Measurements from ENCODE around the gene IGF1R.
"Not testable (repeated sequence)": the region's sequence is repeated elsewhere in the genome, so short reads cannot be mapped to it uniquely, and the experiment has no call there.

Gene IGF1R

DNA sequence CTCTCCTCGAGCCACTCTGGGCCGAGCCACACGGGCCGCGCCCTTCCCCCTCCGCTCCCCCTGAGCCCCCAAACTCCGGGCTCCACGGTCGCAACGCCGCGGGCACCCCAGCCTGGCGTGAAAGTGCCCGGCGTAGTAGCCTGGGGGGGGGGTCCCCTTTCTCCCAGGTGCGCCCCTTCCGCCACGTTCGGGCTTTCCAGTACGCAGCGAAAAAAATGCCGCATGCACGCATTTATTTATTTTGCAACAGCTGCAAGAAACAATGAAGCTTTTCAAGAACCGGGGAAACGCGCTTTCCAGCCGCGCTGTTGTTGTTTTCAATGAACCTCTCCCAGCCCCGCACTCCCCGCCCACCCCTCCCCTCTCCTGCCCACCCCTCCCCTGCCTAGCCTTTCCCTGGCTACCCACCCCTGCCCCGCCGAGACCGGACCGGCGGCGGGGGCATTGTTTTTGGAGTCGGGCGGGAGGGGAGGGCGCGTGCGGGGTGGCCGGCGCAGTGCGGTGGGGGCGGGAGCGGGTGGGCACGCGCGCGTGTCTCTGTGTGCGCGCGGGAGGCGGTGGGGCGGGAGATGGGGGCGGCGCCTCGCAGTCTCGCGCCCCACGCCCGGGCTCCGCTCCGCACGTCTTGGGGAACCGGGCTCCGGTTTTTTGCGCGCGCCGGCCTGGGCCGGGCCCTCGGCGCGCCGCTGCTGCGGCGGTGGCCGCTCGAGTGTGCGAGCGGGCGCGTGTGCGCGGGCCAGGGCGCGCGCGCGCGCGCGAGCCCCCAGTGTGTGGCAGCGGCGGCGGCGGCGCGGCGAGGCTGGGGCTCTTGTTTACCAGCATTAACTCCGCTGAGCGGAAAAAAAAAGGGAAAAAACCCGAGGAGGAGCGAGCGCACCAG is at the start of gene IGF1R:
IGF1R (plus strand) TSS at position 766 of the 880 bp plus-strand sequence. CDS start 1,043 bp downstream, outside the sequence.
- DNase-seq, result peak; percentile 70

DNA sequence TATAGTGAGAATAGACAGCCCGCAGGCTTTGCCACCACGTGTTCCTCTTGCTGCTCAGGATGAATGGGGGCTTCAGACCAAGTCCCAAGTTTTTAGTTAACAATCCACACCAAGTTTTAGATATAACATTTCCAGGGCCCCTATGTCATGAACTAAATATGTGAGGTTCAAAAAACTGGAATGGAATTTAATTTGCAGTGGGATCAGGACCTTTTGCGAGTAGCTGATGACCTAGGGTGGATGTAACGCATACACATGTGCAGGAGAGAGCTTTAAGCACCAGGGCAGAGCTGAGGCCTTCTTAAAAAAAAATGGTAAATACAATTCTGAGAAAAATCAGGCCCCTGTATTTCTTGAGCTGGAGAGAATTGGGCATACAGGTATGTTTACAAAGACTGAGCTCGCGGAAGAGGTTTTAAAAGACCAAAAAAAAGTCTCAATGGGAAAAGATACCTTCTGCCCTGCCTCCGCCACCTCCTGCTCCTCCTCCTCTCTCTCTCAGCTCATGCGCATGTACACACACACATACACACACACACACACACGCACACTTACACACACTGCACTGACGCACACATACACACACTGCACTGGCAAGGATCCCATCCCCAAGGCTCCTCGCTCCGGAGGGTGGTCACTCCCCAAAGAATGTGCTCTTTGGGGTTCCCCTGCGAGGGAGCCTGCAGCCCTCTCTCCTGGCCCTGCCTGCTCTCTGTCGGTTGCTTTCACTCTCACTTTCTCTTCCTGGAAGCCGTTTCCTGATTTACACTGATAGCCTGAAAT is 48.2 kb upstream of the IGF1R start:
- DNase-seq, result no peak

DNA sequence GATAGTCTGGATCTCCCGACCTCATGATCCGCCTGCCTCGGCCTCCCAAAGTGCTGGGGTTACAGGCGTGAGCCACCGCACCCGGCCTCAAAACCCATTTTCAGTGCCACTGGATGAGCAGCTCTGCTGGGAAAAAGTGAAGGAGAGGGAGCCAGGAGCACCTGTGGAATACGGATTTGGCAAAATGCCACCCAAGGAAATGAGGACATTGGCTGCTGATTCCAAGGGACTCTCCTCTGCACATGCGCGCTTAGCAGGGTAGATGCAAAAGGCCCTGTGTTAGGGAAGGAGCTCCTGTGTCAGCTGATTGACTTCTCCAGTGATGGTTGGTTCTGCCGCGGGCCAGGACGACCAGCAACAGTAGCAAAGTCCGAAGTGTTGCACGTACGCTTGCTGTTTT is 43.4 kb upstream of the IGF1R start:
- no peak for DNase-seq

DNA sequence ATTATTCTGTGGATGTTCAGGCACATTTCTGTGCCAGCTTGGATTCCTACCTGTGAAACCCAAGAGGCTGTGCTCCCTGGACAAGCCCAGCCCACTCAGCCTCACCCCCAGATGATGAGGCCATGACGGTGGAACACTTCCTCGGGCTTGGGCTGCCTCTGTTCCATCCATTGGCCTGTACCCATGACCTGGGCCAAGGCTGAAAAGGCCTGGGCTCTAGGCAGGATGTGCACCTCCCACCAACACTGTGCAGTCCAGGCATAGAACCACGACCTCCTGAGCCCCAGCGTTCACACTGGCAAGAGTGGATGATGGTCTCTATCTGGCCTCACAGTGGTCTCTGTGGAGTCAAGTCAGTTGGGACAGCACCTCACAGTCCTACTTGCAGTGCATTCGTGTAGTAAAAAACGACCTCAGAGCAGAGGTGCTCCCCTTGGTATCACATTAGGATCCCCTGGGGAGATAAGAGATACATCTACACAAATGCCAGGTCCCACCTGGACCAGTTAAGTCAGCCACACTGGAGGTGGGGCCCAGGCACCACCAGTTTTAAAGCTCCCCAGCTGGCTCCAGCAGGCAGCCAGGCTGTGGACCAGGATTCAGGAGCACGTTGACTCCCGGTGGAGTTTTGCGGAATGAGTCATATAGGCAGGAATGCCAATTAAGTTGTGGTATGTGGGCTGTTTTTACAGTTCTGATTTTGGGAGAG is 39.0 kb upstream of the IGF1R start:
- DNase-seq, result no peak

DNA sequence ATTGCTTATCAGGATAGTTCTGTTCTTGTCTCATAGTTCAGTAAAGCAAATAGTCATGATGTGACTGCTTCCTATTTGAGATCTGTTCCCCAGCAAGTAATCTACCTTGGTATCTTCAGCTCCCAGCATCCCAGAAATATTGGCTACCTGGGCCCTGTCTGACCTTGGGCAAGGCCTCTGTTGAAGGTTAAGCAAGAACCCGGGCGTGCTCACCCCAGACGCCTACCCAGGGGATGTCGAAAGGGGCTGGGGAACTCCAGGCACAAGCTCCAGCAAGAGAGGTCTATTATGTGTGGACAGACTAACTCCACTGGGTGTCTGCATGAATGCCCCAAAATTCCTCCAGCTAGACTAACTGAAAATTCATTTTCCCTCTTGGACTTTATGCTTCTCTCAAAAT is 37.3 kb upstream of the IGF1R start:
- DNase-seq, result no peak

DNA sequence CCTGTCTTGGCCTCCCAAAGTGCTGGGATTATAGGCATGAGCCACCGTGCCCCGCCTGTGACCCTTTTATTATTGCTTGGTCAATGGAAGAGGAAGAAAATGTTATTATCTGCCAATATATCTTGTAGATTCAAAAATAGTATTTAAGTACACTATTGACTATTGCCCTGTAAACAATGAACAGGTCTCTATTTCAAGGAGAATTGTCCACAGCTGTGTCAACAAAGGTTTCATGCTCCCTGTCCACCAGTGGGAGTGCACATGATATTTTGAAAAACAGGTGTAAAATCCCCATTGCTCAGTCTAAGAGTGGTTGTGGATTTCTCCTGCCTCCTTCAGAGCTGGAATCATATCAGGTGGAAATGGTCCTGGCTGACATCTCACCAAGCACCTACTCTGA is 36.5 kb upstream of the IGF1R start:
- no peak for DNase-seq

DNA sequence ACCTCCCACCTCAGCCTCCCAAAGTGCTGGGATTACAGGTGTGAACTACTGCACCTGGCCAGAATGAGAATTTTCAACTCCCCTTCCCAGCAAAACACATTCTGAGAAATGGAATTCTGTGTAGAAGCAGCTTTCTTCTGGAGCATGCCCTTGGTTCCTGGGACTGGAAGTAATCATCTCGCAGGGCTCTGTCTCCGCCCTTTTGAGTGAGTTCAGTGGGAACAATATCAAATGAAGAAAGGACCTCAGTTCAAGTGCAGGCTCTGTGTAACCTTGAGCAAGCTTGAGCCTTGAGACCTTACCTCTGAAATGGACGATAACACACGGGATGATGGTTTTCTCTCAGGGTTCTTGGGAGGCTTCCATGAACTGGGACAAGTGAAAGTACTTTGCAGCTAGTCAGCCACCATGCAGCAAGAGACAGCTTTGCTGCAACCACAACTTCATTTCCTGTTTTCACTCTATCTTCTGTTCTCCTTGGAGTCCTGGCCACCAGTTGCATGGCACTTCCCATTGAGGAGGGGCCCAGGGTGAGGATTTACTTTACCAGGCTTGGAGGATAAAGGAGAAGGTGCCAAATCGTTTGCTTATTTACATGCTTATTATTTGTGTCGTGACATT is 35.7 kb upstream of the IGF1R start:
- no peak for DNase-seq

DNA sequence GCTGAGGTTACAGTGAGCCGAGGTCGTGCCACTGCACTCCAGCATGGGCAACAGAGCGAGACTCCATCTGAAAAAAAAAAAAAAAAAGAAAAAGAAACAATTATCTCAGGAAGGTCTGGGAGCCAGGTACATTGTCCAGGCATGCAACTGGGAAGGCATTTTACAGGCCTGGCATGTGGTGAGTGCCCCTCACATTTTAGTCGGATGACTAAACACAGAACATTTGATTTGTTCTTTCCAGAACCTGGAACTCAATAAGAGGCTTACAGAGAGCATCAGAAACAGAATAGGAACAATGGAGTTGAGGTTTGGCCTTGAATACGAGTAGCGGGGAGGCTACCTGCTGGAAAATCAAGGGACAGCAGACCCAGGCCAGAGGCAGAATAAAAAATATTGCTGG is 33.7 kb upstream of the IGF1R start:
- DNase-seq, result no peak

DNA sequence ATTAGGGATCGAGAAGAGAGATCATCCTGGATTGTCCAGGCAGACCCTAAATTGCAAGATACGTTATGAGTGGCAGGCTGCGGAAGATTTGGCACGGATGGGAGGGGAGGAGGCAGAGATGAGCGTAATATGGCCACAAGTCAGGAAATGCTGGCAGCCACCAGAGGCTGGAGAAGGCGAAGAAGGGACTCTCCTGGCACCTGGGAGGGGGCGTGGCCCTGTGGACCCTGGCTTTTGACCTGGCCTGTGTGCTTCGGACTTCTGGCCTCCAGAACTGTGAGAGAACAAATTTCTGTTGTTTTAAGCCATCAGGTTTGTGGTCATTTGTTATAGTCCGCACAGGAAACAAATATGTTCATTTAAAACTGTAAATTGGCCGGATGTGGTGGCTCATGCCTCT is 31.9 kb upstream of the IGF1R start:
- DNase-seq, result no peak

DNA sequence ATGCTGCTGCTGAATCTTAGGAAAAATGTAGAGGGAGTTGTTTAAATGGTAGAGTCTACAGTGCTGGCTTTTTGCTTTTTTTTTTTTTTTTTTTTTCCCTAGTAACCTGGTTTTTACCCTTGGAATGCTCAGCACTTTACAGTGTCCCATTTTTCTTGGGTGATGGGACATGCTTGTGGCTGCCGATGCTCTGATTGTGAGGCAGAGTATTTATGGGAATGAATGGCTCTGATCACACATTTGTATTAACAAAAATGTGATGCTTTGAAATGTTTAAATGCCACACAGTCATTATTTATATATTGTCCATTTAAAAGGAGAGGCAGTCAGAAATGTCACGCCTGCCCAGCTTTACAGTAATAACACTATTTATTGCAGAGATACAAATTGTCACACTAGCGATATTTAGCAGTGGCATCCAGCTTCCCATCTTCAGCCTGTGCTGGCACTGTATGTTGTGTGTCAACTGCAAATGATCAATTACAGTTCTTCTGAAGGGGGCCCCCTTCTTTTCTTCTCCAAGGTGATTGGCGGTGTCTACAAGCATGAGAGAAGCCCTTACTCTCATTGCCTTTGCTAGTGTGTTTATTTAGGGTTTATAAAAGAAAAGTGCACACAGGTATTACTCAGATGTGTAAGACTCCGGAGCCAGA is 30.9 kb upstream of the IGF1R start:
- DNase-seq, result no peak

DNA sequence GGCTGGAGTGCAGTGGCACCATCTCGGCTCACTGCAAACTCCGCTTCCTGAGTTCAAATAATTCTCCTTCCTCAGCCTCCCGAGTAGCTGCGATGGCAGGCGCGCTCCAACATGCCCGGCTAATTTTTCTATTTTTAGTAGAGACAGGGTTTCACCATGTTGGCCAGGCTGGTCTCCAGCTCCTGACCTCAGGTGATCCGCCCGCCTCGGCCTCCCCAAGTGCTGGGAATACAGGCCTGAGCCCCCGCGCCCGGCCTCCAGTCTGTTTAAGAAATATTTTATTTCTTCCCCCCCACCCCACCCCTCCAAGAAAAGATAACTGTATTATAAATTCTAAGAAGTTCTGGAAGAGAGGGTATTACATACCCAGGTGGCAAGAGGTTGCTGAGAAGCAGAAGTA is 29.8 kb upstream of the IGF1R start:
- DNase-seq, result not testable (repeated sequence)

DNA sequence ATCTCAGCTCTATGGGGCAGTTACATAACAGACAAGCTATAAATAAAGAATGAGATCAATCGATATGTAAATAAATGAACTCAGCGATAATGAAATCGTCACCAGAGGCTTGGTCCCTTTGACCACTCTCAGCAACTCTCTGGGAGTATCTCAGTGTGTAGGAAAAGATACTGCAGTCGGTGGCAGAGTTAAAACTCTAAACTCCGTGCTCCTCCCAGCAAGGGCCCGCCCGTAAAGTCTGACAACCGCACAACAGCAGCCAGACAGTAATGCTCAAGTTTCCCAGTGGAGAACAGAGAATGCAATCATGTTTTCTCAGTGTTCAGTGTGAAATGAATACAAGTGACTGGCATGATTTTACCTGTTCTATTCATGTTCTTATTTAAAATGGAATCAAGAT is 28.3 kb upstream of the IGF1R start:
- no peak for DNase-seq

DNA sequence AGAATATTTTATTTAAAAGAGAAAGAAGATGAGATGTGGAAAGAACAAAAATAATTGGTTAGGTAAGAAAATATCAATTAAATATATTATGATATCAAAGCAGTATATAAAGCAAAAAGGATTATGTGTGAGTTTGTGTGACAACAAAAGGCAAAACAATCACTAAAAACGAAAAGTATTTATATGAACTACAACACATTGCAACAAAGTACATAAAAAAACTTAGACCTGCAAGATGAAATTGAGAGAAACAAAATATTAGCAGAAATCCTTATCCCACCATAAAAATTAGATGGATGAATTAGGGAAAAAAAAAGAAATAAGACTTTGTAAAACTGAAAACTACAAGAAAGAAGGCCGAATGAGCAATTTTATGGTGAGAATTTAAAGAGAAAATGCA is 27.3 kb upstream of the IGF1R start:
- no peak for DNase-seq

DNA sequence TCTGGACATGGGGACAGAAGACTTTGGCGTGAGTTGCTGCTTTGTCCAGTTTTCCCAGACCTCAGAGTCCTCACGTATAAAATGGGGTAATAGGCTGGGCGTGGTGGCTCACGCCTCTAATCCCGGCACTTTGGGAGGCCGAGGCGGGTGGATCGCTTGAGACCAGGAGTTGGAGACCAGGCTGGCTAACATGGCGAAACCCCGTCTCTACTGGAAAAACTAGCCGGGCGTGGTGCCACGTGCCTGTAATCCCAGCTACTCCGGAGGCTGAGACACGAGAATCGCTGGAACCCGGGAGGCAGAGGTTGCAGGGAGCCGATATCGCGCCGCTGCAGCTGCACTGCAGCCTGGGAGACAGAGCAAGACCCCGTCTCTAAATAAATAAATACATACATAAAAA is 22.7 kb upstream of the IGF1R start:
- DNase-seq, result no peak

DNA sequence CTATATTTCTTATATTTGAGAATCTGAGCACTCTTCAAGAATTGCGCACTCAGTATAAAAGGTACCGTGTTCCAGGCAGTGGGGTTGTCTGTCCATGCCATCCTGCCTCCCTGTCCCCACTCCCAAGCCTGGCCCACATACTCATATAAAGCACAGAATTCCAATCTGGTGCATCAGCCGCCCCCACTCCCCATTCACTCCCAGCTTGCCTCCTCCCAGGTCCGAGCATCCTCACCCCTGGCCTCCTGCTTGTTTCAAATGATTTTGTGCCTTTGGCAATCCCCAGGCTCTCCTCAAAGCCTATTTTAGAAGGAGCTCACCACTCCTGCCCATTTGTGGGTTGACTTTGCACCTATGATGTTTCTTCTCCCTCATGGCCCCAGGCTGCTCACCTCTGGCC is 22.2 kb upstream of the IGF1R start:
- no peak for DNase-seq

DNA sequence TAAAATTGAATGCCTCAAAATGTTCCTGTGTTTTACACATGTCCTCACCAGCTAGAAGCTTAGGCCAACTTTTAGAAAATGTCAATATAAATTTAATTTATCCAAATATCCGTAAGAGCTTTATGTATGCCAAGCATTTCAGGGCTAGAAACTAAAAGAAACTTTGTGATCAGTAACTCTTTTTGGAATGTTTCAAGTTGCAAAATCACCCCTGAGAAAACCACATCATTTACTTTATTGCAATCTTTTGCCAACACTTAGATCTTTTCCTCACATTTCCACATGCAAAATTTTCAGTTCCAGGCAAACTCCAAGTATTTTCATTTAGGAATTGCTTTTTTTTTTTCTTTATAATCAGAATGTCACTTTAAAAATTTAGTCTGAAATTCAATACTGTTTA is 20.1 kb upstream of the IGF1R start:
- DNase-seq, result no peak

DNA sequence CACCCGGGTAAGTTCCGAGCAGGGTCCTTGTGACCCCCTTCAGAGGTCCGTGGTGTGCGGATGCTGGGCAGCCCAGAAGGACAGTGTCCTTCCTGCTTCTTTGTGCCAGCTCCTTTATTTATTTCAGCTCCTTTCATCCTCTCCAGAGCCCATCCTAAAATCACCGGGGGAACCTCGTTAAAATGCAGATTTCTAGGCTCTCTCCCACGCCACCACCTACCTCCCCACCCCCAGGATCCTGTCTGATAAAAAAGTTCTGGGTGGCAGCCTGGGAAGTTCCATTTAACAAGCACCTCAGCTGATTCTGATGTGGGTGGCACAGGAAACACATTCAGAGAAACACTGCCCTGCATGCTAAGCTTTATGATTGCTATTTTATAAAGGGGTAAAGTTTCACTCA is 12.5 kb upstream of the IGF1R start:
- no peak for DNase-seq

DNA sequence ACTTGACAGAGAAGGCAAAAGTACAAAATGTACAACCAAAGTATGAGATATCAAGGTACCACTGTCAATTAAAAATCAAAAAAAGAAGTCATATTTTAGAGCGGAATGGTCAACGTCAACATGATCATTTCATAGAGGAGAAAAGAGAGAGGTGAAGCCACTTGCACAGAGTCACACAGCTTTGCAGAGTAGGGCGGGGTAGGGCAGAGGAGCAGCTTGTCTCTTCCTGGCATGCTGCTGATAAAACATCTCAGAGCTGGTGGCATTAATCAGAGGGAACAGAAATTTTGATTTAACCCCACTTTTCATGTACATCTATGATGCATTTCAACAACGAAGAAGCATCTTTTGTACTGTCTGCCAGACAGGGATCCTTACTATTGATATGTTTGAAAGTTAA is 5.2 kb upstream of the IGF1R start:
- no peak for DNase-seq

DNA sequence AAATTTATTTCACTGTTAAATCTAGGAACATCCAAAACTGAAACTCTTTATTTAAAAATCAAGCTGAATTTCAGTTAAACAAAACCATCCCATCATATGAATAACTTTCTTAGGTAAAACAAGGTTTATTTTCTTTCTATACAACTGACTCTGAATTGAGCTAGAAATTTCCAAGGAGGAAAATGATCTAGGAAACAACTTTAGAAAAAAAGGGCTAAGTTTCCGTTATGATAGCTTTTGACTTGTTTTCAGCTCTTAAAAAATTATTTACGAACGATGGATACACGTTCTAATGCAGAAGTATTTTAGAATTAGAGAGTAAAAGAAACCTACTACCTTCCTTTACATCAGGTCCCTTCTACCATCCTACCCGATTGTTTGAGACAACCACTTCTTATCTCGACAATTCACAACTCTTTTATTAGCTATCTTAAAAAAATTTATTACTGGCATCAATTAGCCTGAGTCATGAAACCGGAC is 1.8 kb upstream of the IGF1R start:
- no peak for DNase-seq

DNA sequence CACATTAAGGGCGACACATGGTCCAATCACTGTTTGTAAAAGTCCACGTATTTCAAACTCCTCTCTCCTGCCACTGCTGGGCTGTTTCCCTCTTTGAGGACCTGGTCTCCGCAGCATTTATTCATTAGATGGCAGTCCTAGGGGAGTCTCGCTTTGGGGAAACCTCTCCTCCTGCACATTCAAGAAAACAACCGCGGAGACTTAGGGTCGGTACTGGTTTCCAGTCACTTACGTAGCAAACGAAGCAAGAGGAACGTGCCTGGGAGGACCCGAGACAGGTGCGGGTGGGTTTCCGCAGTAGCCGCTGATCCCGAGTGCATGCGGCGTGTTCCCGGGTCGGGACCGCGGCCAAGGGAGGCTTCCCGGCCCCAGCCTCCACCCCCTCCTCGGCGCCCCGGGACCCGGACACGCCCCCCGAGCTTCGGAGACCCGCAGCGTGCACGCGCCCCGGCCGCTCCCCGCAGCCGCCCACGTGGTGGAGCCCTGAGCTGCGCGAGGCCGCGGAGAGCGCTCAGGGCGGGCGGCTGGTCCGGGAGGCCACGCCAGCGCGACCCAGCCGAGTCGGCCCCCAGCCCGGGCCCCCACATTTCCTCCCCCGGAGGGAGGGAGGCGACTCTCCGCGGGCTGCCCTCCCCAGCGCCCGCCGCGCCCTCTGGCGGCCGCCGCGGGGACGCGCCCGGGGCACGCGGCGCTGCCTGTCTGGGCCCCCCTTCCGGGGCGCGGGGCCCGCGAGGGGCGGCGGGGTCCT is 1.1 kb upstream of the IGF1R start:
- DNase-seq, result no peak

DNA sequence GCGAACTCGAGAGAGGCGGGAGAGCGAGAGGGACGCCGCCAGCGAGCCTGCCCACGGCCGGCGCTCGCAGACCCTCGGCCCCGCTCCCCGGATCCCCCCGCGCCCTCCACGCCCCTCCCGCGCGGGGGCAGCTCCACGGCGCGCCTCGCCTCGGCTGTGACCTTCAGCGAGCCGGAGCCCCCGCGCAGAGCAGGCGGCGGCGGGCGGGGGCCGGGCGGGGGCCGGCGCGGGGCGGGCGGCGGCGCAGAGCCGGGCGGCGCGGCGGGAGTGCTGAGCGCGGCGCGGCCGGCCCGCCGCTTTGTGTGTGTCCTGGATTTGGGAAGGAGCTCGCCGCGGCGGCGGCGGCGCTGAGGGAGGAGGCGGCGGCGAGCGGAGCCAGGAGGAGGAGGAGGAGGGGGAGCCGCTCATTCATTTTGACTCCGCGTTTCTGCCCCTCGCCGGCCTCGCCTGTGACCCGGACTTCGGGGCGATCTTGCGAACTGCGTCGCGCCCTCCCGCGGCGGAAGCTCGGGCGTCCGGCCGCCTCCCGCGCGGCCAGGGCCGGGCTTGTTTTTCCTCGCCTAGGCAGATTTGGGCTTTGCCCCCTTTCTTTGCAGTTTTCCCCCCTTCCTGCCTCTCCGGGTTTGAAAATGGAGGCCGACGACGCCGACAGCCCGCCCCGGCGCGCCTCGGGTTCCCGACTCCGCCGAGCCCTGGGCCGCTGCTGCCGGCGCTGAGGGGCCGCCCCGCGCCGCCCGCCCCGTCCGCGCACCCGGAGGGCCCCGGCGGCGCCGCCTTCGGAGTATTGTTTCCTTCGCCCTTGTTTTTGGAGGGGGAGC is 524 bp downstream of the IGF1R start:
- DNase-seq, result no peak
